HepG2 (cell line): ENCODE results near the gene TBCE. TPM values are rescaled to one million over a fixed set of nuclear protein-coding genes. Genes with fewer than 3 reads are reported as not detected.
A peak's percentile ranks its signal among the peaks of the same experiment; 100 is the strongest.

ENCODE experiments used
- JUNB ChIP-seq: sonication (generic); formaldehyde crosslinking; IDR thresholded peaks from 2 replicates; pipeline ENCODE4 v1.8.0; 2022; ENCODE audit warnings: missing genetic modification reagents, mild to moderate bottlenecking, borderline replicate concordance
- ONECUT2 ChIP-seq: sonication (generic); formaldehyde crosslinking; IDR thresholded peaks from 2 replicates; pipeline ENCODE4 v1.4.0; 2020; ENCODE audit warnings: missing genetic modification reagents
- PTBP1 ChIP-seq: fragments of 200-400 bp; formaldehyde crosslinking; IDR thresholded peaks from 2 replicates; pipeline ENCODE4 v1.6.1; 2018; ENCODE audit warnings: low read length, low read depth; ENCODE audit not compliant: poor library complexity, severe bottlenecking
- SCMH1 ChIP-seq: sonication (generic); formaldehyde crosslinking; IDR thresholded peaks from 2 replicates; pipeline ENCODE4 v1.9.0; 2021; ENCODE audit warnings: missing genetic modification reagents, mild to moderate bottlenecking, borderline replicate concordance
- SRY ChIP-seq: sonication (generic); formaldehyde crosslinking; IDR thresholded peaks from 2 replicates; pipeline ENCODE4 v1.8.0; 2022; ENCODE audit warnings: mild to moderate bottlenecking, missing genetic modification reagents
- SSRP1 ChIP-seq: IDR thresholded peaks from 2 replicates; pipeline ENCODE4 v1.6.1; 2016; ENCODE audit warnings: control low read depth
- TEAD2 ChIP-seq: sonication (generic); formaldehyde crosslinking; IDR thresholded peaks from 2 replicates; pipeline ENCODE4 v1.9.0; 2021; ENCODE audit warnings: missing genetic modification reagents
- U2AF2 ChIP-seq: fragments of 200-400 bp; formaldehyde crosslinking; IDR thresholded peaks from 2 replicates; pipeline ENCODE4 v1.6.1; 2017; ENCODE audit warnings: low read depth, mild to moderate bottlenecking, low read length
- ZNF530 ChIP-seq: sonication (generic); formaldehyde crosslinking; IDR thresholded peaks from 2 replicates; pipeline ENCODE4 v1.5.0; 2020; ENCODE audit warnings: low read depth, mild to moderate bottlenecking, missing genetic modification reagents
- ZNF556 ChIP-seq: sonication (generic); formaldehyde crosslinking; IDR thresholded peaks from 2 replicates; pipeline ENCODE4 v1.4.0; 2020; ENCODE audit warnings: mild to moderate bottlenecking, missing genetic modification reagents, borderline replicate concordance
- ZNF720 ChIP-seq: sonication (generic); formaldehyde crosslinking; IDR thresholded peaks from 2 replicates; pipeline ENCODE4 v1.4.0; 2020; ENCODE audit warnings: missing genetic modification reagents
- polyA plus RNA-seq, 8 experiments: library from polyadenylated mRNA; depleted of rRNA in 3 of 8; stranded (reverse) in 7 of 8; unstranded in 1 of 8; fragments of >200 nt; fragmentation: Illumina TruSeq in 4 of 8; extraction: Trizol in 4 of 8; gene quantifications; 2 replicates each; pipeline versions ENCODE4 v1.2.1 to v1.2.3, GENCODE V29; 2011 to 2016; ENCODE audit warnings: low read depth in 4 of 8, missing spikeins in 1 of 8, mixed read lengths in 1 of 8; ENCODE audit not compliant: insufficient read depth in 1 of 8
- total RNA-seq, 5 experiments: library from RNA; depleted of rRNA; stranded (reverse); fragments of >200 nt; fragmentation: Illumina TruSeq; extraction: Trizol; gene quantifications; 2 replicates each; pipeline ENCODE4 v1.2.3, GENCODE V29; 2016; ENCODE audit warnings: low read depth in 1 of 5
- TF ChIP-seq, protein P1 (sequence below): sonication (generic); formaldehyde crosslinking; IDR thresholded peaks from 2 replicates; pipeline ENCODE4 v1.8.0; 2022; ENCODE audit warnings: missing genetic modification reagents, mild to moderate bottlenecking, moderate library complexity, borderline replicate concordance
- TF ChIP-seq, protein P2 (sequence below): sonication (generic); formaldehyde crosslinking; IDR thresholded peaks from 2 replicates; pipeline ENCODE4 v1.4.0; 2020; ENCODE audit warnings: mild to moderate bottlenecking, low read depth, missing genetic modification reagents
- TF ChIP-seq, protein P3 (sequence below): sonication (generic); formaldehyde crosslinking; IDR thresholded peaks from 2 replicates; pipeline ENCODE4 v1.8.0; 2022; ENCODE audit warnings: mild to moderate bottlenecking, missing genetic modification reagents, moderate library complexity
- TF ChIP-seq, protein P4 (sequence below): IDR thresholded peaks from 2 replicates; pipeline ENCODE4 v1.6.1; 2016; ENCODE audit warnings: missing biosample characterization, missing genetic modification reagents, low read depth
- TF ChIP-seq, protein P5 (sequence below): sonication (generic); formaldehyde crosslinking; IDR thresholded peaks from 2 replicates; pipeline ENCODE4 v1.5.1; 2020; ENCODE audit warnings: mild to moderate bottlenecking, missing genetic modification reagents, borderline replicate concordance

TBCE gene
- total and polyA plus RNA-seq, 2 of the 13 experiments (the other 11 are each of a cell fraction or from before 2014, with no cell fraction given) = 25.6 to 31.1 TPM

DNA sequence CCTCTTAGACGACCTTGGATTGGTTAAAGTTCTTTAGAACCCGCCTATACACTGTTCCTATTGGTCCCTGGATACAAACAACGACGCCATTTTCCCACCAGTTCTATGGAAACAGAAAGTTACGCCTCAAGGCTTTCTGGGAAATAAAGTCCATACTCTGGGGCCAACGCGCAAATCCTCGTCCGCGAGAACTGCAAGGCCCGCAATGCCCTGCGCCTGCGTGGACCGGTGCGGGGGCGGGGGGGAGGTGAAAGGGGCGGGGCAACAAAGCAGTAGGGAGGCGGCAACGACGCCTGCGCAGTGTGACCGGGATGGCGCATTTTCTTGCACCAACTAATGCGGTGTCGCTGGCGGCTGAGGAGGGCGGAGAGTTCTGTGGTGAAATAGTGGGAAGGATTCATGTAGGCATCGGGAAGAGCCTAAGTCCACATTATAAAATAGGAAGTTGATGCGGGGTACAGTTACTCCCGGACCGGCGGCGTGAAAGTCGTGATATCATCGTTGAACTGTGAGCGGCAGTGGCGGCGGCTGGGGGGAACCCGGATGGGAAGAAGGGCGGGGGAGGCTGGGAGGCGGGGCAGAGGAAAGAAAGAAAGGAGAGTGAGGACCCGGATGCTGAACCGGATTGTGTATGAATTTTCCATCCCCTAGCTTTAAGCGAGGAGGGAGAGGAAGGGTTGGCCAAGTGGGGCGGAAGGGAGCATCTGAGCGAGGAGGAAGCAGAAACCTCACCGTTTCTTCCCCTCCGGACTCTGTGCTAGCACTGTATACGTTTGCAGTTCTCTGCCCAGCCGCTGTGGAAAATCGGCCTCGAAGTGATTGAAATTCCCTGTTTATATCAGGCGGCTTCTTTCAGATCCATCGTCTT is 38.7 kb upstream of the TBCE start, which contains the start of gene GGPS1 (continued):
- TF ChIP-seq, protein P1, sequence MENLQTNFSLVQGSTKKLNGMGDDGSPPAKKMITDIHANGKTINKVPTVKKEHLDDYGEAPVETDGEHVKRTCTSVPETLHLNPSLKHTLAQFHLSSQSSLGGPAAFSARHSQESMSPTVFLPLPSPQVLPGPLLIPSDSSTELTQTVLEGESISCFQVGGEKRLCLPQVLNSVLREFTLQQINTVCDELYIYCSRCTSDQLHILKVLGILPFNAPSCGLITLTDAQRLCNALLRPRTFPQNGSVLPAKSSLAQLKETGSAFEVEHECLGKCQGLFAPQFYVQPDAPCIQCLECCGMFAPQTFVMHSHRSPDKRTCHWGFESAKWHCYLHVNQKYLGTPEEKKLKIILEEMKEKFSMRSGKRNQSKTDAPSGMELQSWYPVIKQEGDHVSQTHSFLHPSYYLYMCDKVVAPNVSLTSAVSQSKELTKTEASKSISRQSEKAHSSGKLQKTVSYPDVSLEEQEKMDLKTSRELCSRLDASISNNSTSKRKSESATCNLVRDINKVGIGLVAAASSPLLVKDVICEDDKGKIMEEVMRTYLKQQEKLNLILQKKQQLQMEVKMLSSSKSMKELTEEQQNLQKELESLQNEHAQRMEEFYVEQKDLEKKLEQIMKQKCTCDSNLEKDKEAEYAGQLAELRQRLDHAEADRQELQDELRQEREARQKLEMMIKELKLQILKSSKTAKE (CRISPR knock-in tag) = peak; percentile 22; the same call in 1 of the 2 replicates
- TF ChIP-seq, protein P2, sequence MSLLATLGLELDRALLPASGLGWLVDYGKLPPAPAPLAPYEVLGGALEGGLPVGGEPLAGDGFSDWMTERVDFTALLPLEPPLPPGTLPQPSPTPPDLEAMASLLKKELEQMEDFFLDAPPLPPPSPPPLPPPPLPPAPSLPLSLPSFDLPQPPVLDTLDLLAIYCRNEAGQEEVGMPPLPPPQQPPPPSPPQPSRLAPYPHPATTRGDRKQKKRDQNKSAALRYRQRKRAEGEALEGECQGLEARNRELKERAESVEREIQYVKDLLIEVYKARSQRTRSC (CRISPR knock-in tag) = no peak
- TF ChIP-seq PTBP1 = no peak
- TF ChIP-seq, protein P3, sequence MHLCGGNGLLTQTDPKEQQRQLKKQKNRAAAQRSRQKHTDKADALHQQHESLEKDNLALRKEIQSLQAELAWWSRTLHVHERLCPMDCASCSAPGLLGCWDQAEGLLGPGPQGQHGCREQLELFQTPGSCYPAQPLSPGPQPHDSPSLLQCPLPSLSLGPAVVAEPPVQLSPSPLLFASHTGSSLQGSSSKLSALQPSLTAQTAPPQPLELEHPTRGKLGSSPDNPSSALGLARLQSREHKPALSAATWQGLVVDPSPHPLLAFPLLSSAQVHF (CRISPR knock-in tag) = no peak
- TF ChIP-seq, protein P4, sequence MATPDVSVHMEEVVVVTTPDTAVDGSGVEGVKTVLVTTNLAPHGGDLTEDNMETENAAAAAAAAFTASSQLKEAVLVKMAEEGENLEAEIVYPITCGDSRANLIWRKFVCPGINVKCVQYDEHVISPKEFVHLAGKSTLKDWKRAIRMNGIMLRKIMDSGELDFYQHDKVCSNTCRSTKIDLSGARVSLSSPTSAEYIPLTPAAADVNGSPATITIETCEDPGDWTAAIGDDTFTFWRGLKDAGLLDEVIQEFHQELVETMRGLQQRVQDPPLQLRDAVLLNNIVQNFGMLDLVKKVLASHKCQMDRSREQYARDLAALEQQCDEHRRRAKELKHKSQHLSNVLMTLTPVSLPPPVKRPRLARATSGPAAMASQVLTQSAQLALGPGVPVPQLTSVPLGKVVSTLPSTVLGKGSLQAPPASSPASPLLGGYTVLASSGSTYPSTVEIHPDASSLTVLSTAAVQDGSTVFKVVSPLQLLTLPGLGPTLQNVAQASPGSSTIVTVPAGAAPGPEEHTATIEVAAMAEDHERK (CRISPR knock-in tag) = 0 out of 2 replicates have a peak, but pooled peaks have one; percentile 44
- no peak; the same call in 1 of the 2 replicates for TF ChIP-seq SRY
- TF ChIP-seq TEAD2 (CRISPR knock-in tag) = no peak
- no peak for TF ChIP-seq ZNF530
- TF ChIP-seq JUNB = no peak
- TF ChIP-seq, protein P5, sequence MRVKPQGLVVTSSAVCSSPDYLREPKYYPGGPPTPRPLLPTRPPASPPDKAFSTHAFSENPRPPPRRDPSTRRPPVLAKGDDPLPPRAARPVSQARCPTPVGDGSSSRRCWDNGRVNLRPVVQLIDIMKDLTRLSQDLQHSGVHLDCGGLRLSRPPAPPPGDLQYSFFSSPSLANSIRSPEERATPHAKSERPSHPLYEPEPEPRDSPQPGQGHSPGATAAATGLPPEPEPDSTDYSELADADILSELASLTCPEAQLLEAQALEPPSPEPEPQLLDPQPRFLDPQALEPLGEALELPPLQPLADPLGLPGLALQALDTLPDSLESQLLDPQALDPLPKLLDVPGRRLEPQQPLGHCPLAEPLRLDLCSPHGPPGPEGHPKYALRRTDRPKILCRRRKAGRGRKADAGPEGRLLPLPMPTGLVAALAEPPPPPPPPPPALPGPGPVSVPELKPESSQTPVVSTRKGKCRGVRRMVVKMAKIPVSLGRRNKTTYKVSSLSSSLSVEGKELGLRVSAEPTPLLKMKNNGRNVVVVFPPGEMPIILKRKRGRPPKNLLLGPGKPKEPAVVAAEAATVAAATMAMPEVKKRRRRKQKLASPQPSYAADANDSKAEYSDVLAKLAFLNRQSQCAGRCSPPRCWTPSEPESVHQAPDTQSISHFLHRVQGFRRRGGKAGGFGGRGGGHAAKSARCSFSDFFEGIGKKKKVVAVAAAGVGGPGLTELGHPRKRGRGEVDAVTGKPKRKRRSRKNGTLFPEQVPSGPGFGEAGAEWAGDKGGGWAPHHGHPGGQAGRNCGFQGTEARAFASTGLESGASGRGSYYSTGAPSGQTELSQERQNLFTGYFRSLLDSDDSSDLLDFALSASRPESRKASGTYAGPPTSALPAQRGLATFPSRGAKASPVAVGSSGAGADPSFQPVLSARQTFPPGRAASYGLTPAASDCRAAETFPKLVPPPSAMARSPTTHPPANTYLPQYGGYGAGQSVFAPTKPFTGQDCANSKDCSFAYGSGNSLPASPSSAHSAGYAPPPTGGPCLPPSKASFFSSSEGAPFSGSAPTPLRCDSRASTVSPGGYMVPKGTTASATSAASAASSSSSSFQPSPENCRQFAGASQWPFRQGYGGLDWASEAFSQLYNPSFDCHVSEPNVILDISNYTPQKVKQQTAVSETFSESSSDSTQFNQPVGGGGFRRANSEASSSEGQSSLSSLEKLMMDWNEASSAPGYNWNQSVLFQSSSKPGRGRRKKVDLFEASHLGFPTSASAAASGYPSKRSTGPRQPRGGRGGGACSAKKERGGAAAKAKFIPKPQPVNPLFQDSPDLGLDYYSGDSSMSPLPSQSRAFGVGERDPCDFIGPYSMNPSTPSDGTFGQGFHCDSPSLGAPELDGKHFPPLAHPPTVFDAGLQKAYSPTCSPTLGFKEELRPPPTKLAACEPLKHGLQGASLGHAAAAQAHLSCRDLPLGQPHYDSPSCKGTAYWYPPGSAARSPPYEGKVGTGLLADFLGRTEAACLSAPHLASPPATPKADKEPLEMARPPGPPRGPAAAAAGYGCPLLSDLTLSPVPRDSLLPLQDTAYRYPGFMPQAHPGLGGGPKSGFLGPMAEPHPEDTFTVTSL (CRISPR knock-in tag) = no peak
- no peak for TF ChIP-seq ZNF556 (CRISPR knock-in tag)
- TF ChIP-seq ZNF720 (CRISPR knock-in tag) = no peak
- no peak for TF ChIP-seq SCMH1 (CRISPR knock-in tag)
- TF ChIP-seq U2AF2 = no peak
- no peak for TF ChIP-seq ONECUT2 (CRISPR knock-in tag)
- no peak for TF ChIP-seq SSRP1 (CRISPR knock-in tag)
